HG02623 (cell line): Measurements from ENCODE around the gene RGS10.

ENCODE experiments used
- ATAC-seq: cut with Tn5 transposase; IDR thresholded peaks from one replicate; pipeline ENCODE4 v1.9.1; 2021; ENCODE audit warnings: moderate library complexity; ENCODE audit not compliant: unreplicated experiment

Gene RGS10

DNA sequence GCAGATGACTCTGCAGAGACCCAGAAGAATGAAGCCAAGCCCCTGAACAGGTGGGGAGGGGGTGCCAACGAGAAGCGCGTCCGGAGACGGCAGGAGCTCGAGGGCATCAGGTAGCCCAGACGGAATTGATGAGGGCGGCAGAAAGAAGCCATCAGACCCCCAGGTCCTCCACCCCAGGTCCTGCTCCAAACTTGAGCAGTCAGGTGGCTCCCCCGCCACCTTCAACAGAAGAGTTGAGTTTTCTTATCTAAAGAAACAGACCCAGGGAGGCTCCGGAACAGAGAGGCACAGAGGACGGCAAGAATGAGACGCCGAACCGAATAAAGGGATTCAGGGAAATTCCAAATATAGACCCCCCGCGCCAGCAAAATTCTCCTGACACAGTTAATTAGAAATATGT lies 22.2 kb downstream of the RGS10 start:
- no peak for ATAC-seq

DNA sequence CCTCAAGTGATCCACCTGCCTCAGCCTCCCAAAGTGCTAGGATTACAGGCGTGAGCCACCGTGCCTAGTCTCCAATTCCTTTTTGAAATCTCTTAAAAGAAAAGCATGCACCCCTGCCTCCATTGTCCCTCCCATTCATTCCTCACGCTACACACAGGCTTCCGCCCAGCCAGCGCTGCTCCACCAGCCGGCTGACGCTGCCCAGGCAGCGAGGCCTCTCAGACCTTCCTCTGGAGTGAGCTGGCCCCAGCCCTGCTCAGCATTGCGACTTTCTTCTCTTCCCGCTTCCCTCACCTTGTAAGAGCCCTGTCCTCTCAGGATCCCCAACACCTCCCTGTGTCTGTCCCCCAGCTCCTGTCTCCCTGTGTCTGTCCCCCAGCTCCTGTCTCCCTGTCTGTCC lies 23.6 kb downstream of the RGS10 start:
- no peak for ATAC-seq

GRCh38 chr10:119518176-119518575 lies 24.3 kb downstream of the RGS10 start:
- peak; percentile 16 for ATAC-seq

DNA sequence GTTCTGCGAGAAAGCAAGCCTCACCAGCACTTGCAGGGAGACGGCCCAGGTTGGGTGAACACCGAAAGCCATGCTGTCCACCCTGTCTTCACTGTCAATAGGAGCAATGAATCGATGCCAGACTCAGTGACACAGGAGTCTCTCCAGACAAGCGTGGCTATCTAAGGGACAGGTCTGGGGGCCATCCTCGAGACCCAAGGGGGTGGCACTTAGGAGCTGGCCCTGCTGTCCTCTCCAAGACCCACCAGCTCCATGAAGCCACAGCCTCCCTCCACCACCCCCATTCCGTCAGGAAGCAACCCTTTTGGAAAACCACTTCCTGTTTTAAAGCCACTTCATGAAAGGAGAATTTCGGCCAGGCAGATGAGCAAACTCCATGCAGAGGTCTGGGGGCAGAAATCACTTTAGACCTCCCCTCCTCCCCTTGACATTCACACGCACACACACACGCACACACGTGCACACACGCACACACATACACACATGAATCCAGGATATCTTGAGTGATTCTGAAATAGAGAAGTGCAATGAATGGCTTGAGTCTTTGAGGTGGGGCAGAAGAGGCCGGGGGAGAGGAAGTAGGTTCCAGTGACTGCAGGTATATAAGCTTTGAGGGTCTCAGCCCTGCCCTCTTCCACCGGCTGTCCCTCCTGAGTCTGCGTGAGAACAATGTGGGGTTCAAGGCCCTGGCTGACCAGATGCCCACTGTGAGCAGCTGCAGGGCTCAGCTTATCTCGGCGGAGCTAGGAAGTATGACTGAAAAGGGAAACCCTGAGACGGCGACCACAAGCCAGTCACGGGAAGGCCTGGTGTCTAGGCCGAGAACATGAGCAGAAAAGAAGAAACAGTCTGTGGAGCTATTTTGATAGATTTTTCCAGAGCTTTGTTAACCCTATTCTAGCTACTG lies 25.0 kb downstream of the RGS10 start:
- peak; percentile 53 for ATAC-seq

GRCh38 chr10:119516381-119517234 lies 25.9 kb downstream of the RGS10 start:
- peak; percentile 59 for ATAC-seq

DNA sequence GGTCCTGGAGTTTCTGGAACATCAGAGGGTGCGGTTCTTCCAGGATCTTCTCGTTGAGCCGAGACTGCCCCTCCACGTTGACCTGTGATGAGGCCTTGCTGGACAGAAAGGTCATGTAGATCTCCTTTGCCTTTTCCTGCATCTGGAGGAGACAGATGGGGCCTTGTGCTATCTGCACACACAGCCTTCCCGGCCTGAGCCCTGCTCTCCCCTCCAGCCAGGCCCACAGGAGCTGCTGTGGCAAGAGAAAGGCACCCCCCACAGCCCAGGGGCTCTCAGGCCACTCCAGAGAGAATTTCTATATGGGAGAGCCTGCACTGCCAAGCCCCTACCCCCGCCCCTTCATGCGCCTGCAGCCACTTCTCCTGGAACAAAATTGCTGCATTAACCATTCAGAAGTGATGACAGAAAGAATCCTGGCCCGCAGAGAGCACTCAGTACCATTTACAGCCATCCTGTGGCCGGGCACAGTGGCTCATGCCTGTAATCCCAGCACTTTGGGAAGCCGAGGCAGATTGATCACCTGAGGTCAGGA lies 26.9 kb downstream of the RGS10 start:
- no peak for ATAC-seq

DNA sequence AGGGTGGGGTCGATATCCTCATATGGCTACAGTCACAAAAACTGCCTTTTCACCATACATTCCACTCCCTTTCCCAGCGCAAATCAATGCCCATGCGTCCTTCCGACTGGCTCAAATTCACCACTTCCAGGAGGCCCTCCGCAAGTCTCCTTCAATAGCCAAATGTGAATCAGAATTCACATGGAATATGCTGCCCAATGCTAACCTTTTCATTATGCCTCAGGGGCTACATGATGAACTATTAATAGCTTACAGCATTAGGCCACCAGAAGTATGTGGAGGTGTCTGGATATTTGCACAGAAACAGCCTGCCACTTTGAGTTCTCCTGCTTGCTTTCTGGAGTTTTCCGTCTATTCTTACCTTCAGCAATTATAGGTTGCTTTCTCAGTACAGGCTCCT lies 27.7 kb downstream of the RGS10 start:
- ATAC-seq = no peak

GRCh38 chr10:119511828-119512515 lies 30.5 kb downstream of the RGS10 start:
- ATAC-seq = no peak

DNA sequence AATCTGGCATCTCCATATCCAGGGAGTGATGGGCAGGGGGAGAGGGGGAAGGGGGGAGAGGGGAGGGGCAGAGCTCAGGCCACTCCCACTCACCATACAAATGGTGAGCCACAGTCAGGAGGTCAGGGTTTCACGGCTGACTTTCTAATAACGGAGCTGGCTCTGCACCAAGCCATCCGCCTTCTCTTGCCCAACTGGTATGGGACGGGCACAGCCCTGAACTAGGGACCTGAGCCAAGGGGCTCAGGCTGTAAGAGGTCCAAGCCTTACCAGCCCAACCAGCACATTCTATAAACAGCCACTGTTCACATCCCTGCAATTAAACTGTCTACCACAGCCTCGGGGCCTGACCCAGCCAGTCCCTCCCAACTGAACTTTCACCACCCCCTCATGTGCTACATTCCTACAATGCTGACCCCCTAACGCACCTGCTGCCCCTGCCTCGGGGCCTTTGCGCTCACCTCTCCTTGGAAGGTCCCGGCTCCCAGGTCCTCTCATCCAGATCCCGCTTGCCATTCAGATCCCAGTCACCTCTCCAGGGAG lies 32.5 kb downstream of the RGS10 start:
- ATAC-seq = no peak

DNA sequence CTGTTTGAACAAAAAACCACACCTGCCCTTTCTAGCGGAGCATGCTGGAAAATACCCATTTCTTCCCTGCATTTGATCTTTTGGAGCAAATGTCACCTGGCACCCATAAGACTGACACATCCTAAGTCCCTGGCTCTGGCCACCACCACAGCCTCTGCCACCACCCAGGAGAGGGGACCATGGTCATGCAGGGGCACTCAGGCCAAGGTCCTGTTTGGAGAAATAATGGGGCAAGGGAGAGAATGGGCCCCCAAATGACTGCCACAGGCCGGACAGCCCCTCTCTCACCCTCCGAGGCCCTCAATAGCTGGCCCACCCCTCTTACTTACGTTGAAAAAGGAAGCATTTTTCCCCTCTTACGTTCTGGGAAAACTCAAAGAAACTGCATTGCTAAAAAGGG lies 35.4 kb downstream of the RGS10 start:
- no peak for ATAC-seq

DNA sequence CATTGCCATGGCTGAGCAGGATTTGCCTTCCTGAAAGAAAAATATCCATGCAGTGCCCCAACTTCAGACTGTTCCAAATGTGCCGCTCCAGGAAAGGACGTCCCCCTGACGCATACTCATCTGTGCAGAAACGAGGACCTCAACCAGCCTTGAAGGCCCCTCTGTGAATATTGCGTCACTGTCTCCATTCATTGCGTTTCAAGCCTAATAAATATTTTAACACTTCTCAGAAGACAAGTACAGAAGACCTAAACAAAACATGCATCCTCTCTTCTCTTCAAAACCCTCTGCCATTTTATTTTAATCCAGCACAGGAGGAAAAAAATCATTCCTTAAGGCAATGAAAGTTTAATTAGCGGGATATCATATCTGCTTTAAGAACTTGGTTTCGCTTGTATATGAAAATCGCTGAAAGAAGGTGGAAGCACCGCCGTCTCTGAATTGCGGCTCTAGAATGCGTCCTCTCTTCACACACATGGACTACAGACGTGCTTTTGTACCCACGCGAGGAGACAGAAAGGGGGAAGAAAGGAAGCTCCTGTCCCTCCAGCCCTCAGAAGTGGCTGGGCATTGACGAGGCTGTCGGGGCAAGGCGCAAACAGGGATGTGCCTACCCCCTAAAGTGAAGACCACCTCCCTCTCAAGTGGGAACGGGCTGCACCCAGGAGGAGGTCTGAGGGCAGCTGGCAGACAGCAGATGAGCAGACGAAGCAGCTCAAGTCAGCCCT lies 36.8 kb downstream of the RGS10 start:
- ATAC-seq = no peak

DNA sequence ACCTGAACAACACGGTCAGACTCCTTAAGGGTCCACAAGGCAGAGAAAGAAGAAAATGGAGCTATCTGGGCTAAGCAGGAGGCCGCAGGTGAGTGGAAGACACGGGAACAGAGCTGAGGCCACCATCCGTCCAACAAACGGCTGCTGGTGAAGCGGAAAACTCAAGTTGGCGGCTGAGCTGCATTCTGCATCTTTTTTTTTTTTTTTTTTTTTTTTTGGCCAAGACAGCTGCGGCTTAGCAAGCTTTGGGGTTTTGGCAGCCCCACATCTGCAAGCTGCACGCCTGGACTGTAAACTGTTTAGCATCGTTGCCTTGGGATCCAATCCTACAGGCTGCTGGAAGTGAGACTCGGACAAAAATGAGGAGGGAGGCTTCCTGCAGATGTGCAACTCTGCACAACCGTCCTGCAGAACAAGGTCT lies 37.4 kb downstream of the RGS10 start:
- ATAC-seq = no peak

GRCh38 chr10:119504651-119505050 lies 37.9 kb downstream of the RGS10 start:
- no peak for ATAC-seq

DNA sequence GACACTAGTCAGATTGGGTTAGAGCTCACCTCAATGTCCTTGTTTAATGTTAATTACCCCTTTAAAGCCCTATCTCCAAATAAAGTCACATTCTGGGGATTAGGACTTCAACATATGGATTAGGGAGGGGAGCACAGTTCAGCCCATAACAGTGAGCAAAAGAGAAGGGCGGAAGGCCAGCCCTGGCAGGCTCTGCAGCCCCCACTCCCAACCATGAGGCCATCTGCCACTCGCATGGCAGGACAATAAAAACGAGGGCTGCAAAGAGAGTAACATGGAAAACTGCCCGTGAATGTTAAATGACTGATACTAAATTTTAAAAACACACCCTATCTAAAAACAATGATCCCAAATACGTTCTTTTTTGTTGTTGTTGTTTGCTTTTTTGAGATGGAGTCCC lies 38.7 kb downstream of the RGS10 start:
- ATAC-seq = no peak

DNA sequence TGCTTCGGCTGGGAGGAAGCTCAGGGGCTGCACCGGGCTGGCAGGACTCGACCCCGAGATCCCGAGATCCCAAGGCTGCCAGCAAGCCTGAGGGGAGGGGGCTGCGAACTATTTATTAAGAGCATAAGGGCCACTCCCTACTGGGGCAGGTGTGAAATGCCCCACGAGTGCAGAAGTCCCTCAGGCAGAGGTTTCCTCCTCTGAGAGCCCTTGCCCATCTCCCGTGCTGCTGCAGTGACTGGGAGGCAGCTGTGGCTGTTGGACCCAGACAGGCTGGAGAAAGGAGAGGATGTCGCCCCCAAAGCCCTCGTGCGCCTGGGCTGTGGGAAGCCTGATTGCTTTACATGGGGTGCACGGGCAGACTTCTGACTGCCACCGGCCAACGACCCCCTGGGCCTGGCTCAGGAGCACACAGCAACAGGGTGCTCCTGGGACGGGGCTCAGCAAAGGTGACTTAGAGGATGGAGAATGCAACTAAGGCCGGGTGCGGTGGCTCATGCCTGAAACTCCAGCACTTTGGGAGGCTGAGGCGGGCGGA lies 39.8 kb downstream of the RGS10 start:
- no peak for ATAC-seq

- no peak for ATAC-seq
These were observed 40.3 kb downstream of the RGS10 start for GRCh38 chr10:119502209-119502608.

- no peak for ATAC-seq
These were observed 40.8 kb downstream of the RGS10 start for GRCh38 chr10:119501690-119502089.

DNA sequence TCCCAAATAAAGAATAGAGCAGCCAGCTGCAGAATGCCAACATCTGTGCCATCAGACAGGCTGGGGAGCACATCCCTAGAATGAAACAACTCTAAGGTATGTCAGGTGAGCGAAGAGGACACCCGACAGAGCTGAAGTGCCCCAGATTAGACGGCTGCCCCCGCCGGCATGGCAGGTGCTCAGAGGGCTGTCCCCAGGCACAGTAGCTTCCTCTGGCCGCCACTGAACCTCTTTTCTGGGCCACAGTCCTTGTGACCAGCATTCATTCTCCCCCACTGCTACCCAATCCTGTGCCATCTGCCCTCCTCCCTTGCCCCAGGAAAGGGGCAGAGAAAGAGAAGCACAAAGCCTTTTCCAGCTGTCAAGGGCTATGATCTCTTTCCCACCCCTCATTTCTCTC lies 41.7 kb downstream of the RGS10 start:
- no peak for ATAC-seq

DNA sequence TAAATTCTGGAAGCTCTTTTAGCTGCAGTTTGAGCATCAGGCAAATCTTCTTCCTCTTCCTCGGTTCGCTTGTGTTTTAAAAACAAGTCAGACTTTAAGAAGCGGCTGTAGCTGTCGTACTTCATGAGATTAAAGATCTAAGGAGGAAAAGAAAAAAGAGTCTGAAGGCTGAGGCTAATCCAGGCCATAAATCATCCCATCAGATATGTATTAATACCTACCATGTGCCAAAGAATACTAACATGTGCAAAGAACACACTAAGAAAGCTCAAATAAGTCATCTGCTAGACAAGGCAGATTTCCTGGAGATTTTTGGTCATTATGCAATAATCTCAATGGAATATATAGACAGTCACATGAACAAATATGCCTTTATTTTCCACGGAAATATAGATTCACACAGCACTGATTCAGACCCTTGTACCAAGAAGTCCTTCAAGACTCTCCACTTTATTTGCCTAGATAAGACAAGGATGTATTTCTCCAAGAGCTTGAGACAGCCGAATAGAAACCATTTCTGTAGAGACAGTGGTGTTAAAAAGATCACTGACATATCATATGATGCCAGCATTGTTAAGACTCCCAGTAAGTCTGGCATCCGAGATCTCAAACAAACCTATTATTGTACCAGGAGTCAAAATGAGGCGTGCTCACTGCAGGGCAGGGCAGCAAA lies 42.3 kb downstream of the RGS10 start:
- no peak for ATAC-seq

DNA sequence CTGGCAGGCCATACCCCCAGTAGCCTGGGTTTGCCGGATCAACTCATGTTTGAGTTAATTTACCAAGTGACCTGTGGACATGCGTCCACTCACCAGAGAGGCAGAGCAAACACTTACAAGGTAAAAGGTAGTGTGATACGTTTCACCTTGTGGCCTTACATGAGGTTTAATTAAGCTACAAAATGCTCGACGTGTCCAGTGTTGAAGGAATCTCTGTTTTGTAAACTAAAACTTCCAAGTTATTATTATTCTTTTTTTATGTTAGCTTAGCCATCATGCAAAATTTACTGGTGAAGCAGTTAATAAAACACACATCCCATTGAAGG lies 42.9 kb downstream of the RGS10 start:
- no peak for ATAC-seq
